ENCODE results near the gene GBP5.
"Not testable (repeated sequence)": the region's sequence is repeated elsewhere in the genome, so short reads cannot be mapped to it uniquely, and the experiment has no call there.

- not testable (repeated sequence) for TF ChIP-seq MAZ (IDR thresholded peaks at IDR 0.05; ENCODE audit: borderline replicate concordance, low read depth, low read length); CTCF (conservative IDR thresholded peaks at IDR 0.05; ENCODE audit: low read depth, low read length); CHD1 (IDR thresholded peaks at IDR 0.05; ENCODE audit: low read depth, low read length); RAD21 (IDR thresholded peaks at IDR 0.05; ENCODE audit: low read length); SMC3 (IDR thresholded peaks at IDR 0.05; ENCODE audit: low read depth, low read length); POLR2A (IDR thresholded peaks at IDR 0.05; ENCODE audit: low read depth, low read length); MAFK (IDR thresholded peaks at IDR 0.05; ENCODE audit: low read depth, low read length)
Observed at GRCh38 chr1:89272269-89273041, at the start of gene GBP5.

Measured in IMR-90 (cell line).